LNCAP (cell line): ENCODE results near the gene AKT3.
A peak's percentile ranks its signal among the peaks of the same experiment; 100 is the strongest.

Experiments
- TF ChIP-seq, protein P1 (sequence below): fragments of 450-650 bp; IDR thresholded peaks from 2 replicates; pipeline ENCODE4 v1.5.1; 2017; ENCODE audit warnings: mild to moderate bottlenecking

AKT3 gene

GRCh38 chr1:243763806-243764205 is 86.2 kb downstream of the AKT3 start:
- TF ChIP-seq, protein P1, sequence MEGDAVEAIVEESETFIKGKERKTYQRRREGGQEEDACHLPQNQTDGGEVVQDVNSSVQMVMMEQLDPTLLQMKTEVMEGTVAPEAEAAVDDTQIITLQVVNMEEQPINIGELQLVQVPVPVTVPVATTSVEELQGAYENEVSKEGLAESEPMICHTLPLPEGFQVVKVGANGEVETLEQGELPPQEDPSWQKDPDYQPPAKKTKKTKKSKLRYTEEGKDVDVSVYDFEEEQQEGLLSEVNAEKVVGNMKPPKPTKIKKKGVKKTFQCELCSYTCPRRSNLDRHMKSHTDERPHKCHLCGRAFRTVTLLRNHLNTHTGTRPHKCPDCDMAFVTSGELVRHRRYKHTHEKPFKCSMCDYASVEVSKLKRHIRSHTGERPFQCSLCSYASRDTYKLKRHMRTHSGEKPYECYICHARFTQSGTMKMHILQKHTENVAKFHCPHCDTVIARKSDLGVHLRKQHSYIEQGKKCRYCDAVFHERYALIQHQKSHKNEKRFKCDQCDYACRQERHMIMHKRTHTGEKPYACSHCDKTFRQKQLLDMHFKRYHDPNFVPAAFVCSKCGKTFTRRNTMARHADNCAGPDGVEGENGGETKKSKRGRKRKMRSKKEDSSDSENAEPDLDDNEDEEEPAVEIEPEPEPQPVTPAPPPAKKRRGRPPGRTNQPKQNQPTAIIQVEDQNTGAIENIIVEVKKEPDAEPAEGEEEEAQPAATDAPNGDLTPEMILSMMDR = no peak

GRCh38 chr1:243758647-243759046 is 91.4 kb downstream of the AKT3 start:
- TF ChIP-seq, protein P1 = no peak

DNA sequence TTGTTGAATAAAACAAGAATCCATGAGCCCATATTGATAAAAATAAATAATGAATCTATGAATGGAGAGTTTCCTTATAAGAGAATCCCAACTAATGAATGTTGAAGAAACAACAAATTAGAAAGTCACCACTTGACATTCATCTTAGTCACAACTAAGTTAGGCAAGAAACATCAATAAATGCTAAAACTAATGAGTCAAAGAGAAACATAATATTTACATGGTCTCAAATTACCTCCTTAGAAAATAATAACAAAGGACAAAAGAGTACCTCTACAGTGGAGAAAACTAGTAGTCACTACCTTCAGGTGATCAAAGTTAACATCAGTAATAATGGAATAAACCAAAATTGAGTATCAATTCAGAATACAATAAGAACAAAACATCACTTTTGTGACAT is 93.5 kb downstream of the AKT3 start:
- TF ChIP-seq, protein P1 = no peak

DNA sequence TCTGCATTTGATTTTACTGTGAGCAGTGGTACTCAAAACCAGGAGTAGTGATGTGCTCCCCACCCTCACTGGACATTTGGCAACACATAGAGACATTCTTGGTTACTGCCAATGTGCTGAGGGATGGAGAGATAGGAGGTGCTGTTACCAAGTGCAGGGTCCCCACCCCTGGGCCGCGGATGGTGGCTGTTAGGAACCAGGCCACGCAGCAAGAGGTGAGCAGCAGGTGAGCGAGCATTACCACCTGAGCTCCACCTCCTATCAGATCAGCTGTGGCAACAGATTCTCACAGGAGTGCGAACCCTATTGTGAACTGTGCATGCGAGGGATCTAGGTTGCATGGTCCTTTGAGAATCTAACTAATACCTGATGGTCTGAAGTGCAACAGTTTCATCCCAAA is 95.7 kb downstream of the AKT3 start:
- TF ChIP-seq, protein P1 = no peak

GRCh38 chr1:243751506-243751905 is 98.5 kb downstream of the AKT3 start:
- TF ChIP-seq, protein P1 = no peak

- TF ChIP-seq, protein P1 = peak; percentile 86
These were observed 101.2 kb downstream of the AKT3 start for GRCh38 chr1:243748706-243749283.

- TF ChIP-seq, protein P1 = no peak
These were observed 101.8 kb downstream of the AKT3 start for GRCh38 chr1:243748227-243748626.

DNA sequence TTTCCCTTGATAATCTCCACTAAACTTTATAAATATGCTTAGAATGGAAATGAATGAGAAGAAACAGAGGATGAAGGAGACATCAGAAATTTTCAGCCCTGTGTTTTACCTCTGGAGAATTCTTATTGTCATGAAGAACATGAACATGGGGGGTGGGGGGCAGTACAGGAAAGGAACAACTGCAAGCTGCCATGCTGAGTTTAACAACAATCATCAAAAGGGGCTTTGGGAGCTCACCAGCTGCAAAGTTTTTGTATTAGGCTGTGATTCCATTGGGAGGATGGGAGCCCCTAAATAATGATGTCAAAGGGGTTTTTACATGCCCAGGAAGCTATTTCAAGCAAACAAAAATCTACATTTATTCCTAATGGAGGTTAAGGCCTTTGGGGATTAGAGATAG is 103.3 kb downstream of the AKT3 start:
- TF ChIP-seq, protein P1 = no peak
